OCI-LY7 (cell line): ENCODE measurements around the gene SOX9. TPM values are rescaled to one million over a fixed set of nuclear protein-coding genes. Genes with fewer than 3 reads are reported as not detected.
"Not testable (repeated sequence)": the region's sequence is repeated elsewhere in the genome, so short reads cannot be mapped to it uniquely, and the experiment has no call there.

Experiments
- BruUV-seq: library from RNA; stranded (reverse); fragments of 400-500 nt; replicated peaks from 2 replicates; lab custom pipeline; 2021; lab: Mats Ljungman, UMichigan
- CTCF ChIA-PET: fragments of 300-600 bp; sonication (Branson Sonifier 250); formaldehyde crosslinking; loops from one replicate; lab custom pipeline; 2022; ENCODE audit warnings: antibody characterized with exemption; ENCODE audit not compliant: unreplicated experiment; lab: Charles Lee
- POLR2A ChIA-PET: fragments of 300-600 bp; sonication (Branson Sonifier 250); formaldehyde crosslinking; loops from one replicate; lab custom pipeline; 2022; ENCODE audit warnings: antibody characterized with exemption; lab: Charles Lee
- DNase-seq: peaks from one replicate; pipeline ENCODE4 v3.0.0-alpha.2; 2015; ENCODE audit warnings: low spot score
- H2AFZ ChIP-seq: fragments of 200-600 bp; sonication (generic), shearing (Covaris generic); 2 replicates; pipeline ENCODE4 v1.6.1; 2014; ENCODE audit warnings: mild to moderate bottlenecking, antibody characterized with exemption, low read length, moderate library complexity
- H3K27ac ChIP-seq: fragments of 200-600 bp; sonication (generic); 2 replicates; pipeline ENCODE4 v1.5.1; 2014; ENCODE audit warnings: mixed run types, low read depth, mild to moderate bottlenecking, moderate library complexity, low read length, inconsistent platforms; ENCODE audit not compliant: poor library complexity, severe bottlenecking
- H3K36me3 ChIP-seq: fragments of 200-600 bp; sonication (generic); 2 replicates; pipeline ENCODE4 v1.6.1; 2014; ENCODE audit warnings: mild to moderate bottlenecking, antibody characterized with exemption, low read length, moderate library complexity, mixed read lengths; ENCODE audit not compliant: insufficient read depth
- H3K4me1 ChIP-seq: fragments of 200-600 bp; sonication (generic); 2 replicates; pipeline ENCODE4 v1.5.1; 2014; ENCODE audit warnings: mild to moderate bottlenecking, low read length; ENCODE audit not compliant: insufficient read depth, poor library complexity, severe bottlenecking
- H3K4me2 ChIP-seq: fragments of 200-600 bp; sonication (generic); 2 replicates; pipeline ENCODE4 v1.6.1; 2014; ENCODE audit warnings: mild to moderate bottlenecking, low read length
- H3K4me3 ChIP-seq: fragments of 200-600 bp; sonication (generic); 2 replicates; pipeline ENCODE4 v1.5.1; 2014; ENCODE audit warnings: mild to moderate bottlenecking, low read depth, low read length; ENCODE audit not compliant: poor library complexity, severe bottlenecking
- H3K79me2 ChIP-seq: fragments of 200-600 bp; sonication (generic); 2 replicates; pipeline ENCODE4 v1.6.1; 2016; ENCODE audit warnings: low read depth, mild to moderate bottlenecking, low read length, moderate library complexity, mixed read lengths; ENCODE audit not compliant: insufficient read depth
- H3K9me2 ChIP-seq: fragments of 200-600 bp; sonication (generic); 2 replicates; pipeline ENCODE4 v1.6.1; 2016; ENCODE audit warnings: mild to moderate bottlenecking, low read length, mixed read lengths; ENCODE audit not compliant: insufficient read depth
- H3K9me3 ChIP-seq: fragments of 200-600 bp; sonication (generic); 2 replicates; pipeline ENCODE4 v1.6.1; 2014; ENCODE audit warnings: mild to moderate bottlenecking, mixed run types, low read length, mixed read lengths
- H4K20me1 ChIP-seq: fragments of 200-600 bp; sonication (generic); 2 replicates; pipeline ENCODE4 v1.6.1; 2014; ENCODE audit warnings: mild to moderate bottlenecking, antibody characterized with exemption, low read length, moderate library complexity, mixed read lengths; ENCODE audit not compliant: insufficient read depth
- CTCF ChIP-seq: fragments of 200-600 bp; sonication (generic); conservative IDR thresholded peaks from 2 replicates; pipeline ENCODE4 v1.5.1; 2014; ENCODE audit warnings: mild to moderate bottlenecking, antibody characterized with exemption, low read length, moderate library complexity, mixed read lengths
- EZH2phosphoT487 ChIP-seq: fragments of 200-600 bp; sonication (generic); IDR thresholded peaks from 2 replicates; pipeline ENCODE4 v1.6.1; 2018; ENCODE audit warnings: low read depth, borderline replicate concordance, mild to moderate bottlenecking, mixed run types, antibody characterized with exemption, low read length, moderate library complexity, mixed read lengths
- intact Hi-C: fragments of 100-400 bp; cut with micrococcal nuclease; formaldehyde crosslinking; loops from one replicate; pipeline ENCODE4 v1.10.0; 2022; ENCODE audit not compliant: unreplicated experiment
- total RNA-seq, 2 experiments: library from RNA; depleted of rRNA in 1 of 2; stranded (reverse); fragments of >200 nt in 1 of 2; shearing (Covaris generic) in 1 of 2; gene quantifications; 2 replicates each; pipeline ENCODE4 v1.2.3, GENCODE V29; 2014 to 2022

Gene SOX9
- total RNA-seq, 2 experiments from 2014 or later, result not detected

- Histone ChIP-seq H3K9me3 (no peaks in the 10 kb centered on the region), H4K20me1 (no peaks in the 10 kb centered on the region), H3K36me3 (no peaks in the 10 kb centered on the region), H3K4me1 (no peaks in the 10 kb centered on the region), H3K79me2 (no peaks in the 10 kb centered on the region), H3K27ac (no peak overlapping the region), H3K9me2 (no peaks in the 10 kb centered on the region), H3K4me2 (no peak overlapping the region), H2AFZ (no peak overlapping the region), H3K4me3 (no peak overlapping the region)
- POLR2A ChIA-PET, result no interaction called here
- intact Hi-C loops, result no loop called here
- CTCF ChIA-PET, result no interaction called here
- TF ChIP-seq EZH2phosphoT487, result no peak
- no peak for TF ChIP-seq CTCF
- BruUV-seq, result no TSS peak
- no peak for DNase-seq
These were observed 18.4 kb downstream of the SOX9 start for GRCh38 chr17:72139212-72139611.

- H3K4me2 ChIP-seq, result no peak overlapping the region
- H3K4me3 ChIP-seq, result no peak overlapping the region
- no peak overlapping the region for H2AFZ ChIP-seq
- no peaks in the 10 kb centered on the region for H3K9me3 ChIP-seq
- no peak overlapping the region for H3K27ac ChIP-seq
- no peaks in the 10 kb centered on the region for H3K36me3 ChIP-seq
- intact Hi-C loops, result no loop called here
- H3K9me2 ChIP-seq, result no peaks in the 10 kb centered on the region
- H3K79me2 ChIP-seq, result no peaks in the 10 kb centered on the region
- ChIA-PET CTCF (no interaction called here), POLR2A (interaction anchor here (0.5 to 1.0 kb wide), 2 partner anchors 47 to 1047 kb away, joined by 3 read pairs; no protein-coding TSS in a partner anchor)
- no peak for DNase-seq
- H3K4me1 ChIP-seq, result no peaks in the 10 kb centered on the region
- H4K20me1 ChIP-seq, result no peaks in the 10 kb centered on the region
- no TSS peak for BruUV-seq
- TF ChIP-seq CTCF, result no peak
- no peak for TF ChIP-seq EZH2phosphoT487
These were observed 20.5 kb downstream of the SOX9 start for GRCh38 chr17:72141336-72141735.

- BruUV-seq, H3K27ac ChIP-seq, intact Hi-C loops, H3K36me3 ChIP-seq, CTCF ChIA-PET, H3K9me2 ChIP-seq, H3K4me1 ChIP-seq, DNase-seq, H4K20me1 ChIP-seq, H3K79me2 ChIP-seq, H3K4me2 ChIP-seq, H3K4me3 ChIP-seq, H3K9me3 ChIP-seq, H2AFZ ChIP-seq: not testable (repeated sequence)
- POLR2A ChIA-PET, result interaction anchor here (0.6 to 2.3 kb wide), 2 partner anchors 11 to 37 kb away, joined by 6 read pairs; no protein-coding TSS in a partner anchor
These were observed 21.3 kb downstream of the SOX9 start for GRCh38 chr17:72142097-72142496.
